SK-N-SH (cell line): ENCODE measurements around the gene SRRT.

Experiments
- ELF1 ChIP-seq: IDR thresholded peaks from 2 replicates; pipeline ENCODE4 v1.4.0; 2012
- EZH2phosphoT487 ChIP-seq: fragments of 200-600 bp; sonication (generic); IDR thresholded peaks from 2 replicates; pipeline ENCODE4 v1.6.1; 2017; ENCODE audit warnings: low read depth, mixed run types, mild to moderate bottlenecking, antibody characterized with exemption, moderate library complexity, borderline replicate concordance
- JUND ChIP-seq: IDR thresholded peaks from 2 replicates; pipeline ENCODE4 v1.4.0; 2012
- NFIC ChIP-seq: IDR thresholded peaks from 2 replicates; pipeline ENCODE4 v1.4.0; 2012; ENCODE audit warnings: borderline replicate concordance
- RCOR1 ChIP-seq: fragments of 150-350 bp; IDR thresholded peaks from 2 replicates; pipeline ENCODE4 v1.6.1; 2017; ENCODE audit warnings: antibody characterized with exemption, low read length
- TAF1 ChIP-seq: IDR thresholded peaks from 2 replicates; pipeline ENCODE4 v1.6.1; 2012; ENCODE audit warnings: low read depth, mild to moderate bottlenecking, low read length, moderate library complexity, borderline replicate concordance
- TCF12 ChIP-seq: IDR thresholded peaks from 2 replicates; pipeline ENCODE4 v1.4.0; 2012
- TEAD4 ChIP-seq: IDR thresholded peaks from 2 replicates; pipeline ENCODE4 v1.4.0; 2012; ENCODE audit warnings: mild to moderate bottlenecking, borderline replicate concordance; ENCODE audit not compliant: insufficient read depth
- TF ChIP-seq, protein P1 (sequence below): IDR thresholded peaks from 2 replicates; pipeline ENCODE4 v1.6.1; 2012; ENCODE audit warnings: mild to moderate bottlenecking, low read depth, low read length, moderate library complexity
- TF ChIP-seq, protein P2 (sequence below): fragments of 200-600 bp; sonication (generic); IDR thresholded peaks from 2 replicates; pipeline ENCODE4 v1.6.1; 2017; ENCODE audit warnings: antibody characterized with exemption, mild to moderate bottlenecking, moderate library complexity
- TF ChIP-seq, protein P3 (sequence below): IDR thresholded peaks from 2 replicates; pipeline ENCODE4 v1.4.0; 2012; ENCODE audit warnings: low read depth

DNA sequence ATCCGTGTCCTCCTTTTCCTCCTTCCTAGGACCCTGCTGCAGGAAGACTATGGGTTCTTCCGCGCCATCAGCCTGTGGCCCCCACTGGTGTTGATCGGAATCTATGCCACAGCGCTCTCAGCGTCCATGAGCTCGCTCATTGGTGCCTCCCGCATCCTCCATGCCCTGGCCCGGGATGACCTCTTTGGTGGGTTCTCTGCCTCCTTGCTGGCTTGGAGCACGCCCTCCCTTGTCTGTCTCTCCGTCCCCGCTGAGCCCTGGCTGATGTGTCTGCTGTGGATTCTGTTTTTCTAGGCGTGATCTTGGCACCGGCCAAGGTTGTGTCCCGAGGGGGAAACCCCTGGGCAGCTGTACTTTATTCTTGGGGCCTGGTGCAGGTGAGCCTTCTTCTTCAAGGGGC lies 15.0 kb upstream of the SRRT start:
- no peak for TF ChIP-seq RCOR1
- TF ChIP-seq, protein P1, sequence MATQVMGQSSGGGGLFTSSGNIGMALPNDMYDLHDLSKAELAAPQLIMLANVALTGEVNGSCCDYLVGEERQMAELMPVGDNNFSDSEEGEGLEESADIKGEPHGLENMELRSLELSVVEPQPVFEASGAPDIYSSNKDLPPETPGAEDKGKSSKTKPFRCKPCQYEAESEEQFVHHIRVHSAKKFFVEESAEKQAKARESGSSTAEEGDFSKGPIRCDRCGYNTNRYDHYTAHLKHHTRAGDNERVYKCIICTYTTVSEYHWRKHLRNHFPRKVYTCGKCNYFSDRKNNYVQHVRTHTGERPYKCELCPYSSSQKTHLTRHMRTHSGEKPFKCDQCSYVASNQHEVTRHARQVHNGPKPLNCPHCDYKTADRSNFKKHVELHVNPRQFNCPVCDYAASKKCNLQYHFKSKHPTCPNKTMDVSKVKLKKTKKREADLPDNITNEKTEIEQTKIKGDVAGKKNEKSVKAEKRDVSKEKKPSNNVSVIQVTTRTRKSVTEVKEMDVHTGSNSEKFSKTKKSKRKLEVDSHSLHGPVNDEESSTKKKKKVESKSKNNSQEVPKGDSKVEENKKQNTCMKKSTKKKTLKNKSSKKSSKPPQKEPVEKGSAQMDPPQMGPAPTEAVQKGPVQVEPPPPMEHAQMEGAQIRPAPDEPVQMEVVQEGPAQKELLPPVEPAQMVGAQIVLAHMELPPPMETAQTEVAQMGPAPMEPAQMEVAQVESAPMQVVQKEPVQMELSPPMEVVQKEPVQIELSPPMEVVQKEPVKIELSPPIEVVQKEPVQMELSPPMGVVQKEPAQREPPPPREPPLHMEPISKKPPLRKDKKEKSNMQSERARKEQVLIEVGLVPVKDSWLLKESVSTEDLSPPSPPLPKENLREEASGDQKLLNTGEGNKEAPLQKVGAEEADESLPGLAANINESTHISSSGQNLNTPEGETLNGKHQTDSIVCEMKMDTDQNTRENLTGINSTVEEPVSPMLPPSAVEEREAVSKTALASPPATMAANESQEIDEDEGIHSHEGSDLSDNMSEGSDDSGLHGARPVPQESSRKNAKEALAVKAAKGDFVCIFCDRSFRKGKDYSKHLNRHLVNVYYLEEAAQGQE: no peak
- TF ChIP-seq, protein P2, sequence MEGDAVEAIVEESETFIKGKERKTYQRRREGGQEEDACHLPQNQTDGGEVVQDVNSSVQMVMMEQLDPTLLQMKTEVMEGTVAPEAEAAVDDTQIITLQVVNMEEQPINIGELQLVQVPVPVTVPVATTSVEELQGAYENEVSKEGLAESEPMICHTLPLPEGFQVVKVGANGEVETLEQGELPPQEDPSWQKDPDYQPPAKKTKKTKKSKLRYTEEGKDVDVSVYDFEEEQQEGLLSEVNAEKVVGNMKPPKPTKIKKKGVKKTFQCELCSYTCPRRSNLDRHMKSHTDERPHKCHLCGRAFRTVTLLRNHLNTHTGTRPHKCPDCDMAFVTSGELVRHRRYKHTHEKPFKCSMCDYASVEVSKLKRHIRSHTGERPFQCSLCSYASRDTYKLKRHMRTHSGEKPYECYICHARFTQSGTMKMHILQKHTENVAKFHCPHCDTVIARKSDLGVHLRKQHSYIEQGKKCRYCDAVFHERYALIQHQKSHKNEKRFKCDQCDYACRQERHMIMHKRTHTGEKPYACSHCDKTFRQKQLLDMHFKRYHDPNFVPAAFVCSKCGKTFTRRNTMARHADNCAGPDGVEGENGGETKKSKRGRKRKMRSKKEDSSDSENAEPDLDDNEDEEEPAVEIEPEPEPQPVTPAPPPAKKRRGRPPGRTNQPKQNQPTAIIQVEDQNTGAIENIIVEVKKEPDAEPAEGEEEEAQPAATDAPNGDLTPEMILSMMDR: no peak
- TF ChIP-seq ELF1: no peak
- no peak for TF ChIP-seq JUND
- TF ChIP-seq, protein P3, sequence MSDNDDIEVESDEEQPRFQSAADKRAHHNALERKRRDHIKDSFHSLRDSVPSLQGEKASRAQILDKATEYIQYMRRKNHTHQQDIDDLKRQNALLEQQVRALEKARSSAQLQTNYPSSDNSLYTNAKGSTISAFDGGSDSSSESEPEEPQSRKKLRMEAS: no peak
- no peak for TF ChIP-seq NFIC
- TF ChIP-seq EZH2phosphoT487: no peak
- no peak for TF ChIP-seq TAF1
- no peak for TF ChIP-seq TEAD4
- no peak for TF ChIP-seq TCF12
